ENCODE results near the gene ERN2. TPM values are rescaled to one million over a fixed set of nuclear protein-coding genes. Genes with fewer than 3 reads are reported as not detected.

Gene ERN2
- total RNA-seq, 2 experiments from 2014 or later: not detected

- intact Hi-C loops (cut with DNase I, micrococcal nuclease): no loop called here
- DNase-seq: no peak
- Mint-ChIP-seq H3K27ac (no peak overlapping the region), H3K4me1 (no peaks in the 10 kb centered on the region), H3K9me3 (ENCODE audit: low read depth) (peaks cover 10% of the 10 kb centered on the region), H3K36me3 (ENCODE audit: low read depth) (no peaks in the 10 kb centered on the region), H3K4me3 (no peak overlapping the region), H3K27me3 (peaks cover 28% of the 10 kb centered on the region)
- ChIA-PET POLR2A (no interaction called here), CTCF (interaction anchor here (0.6 to 1.1 kb wide), 2 partner anchors 11 to 381 kb away, joined by 3 read pairs; no protein-coding TSS in a partner anchor)
- ATAC-seq: no peak
Observed at GRCh38 chr16:23711785-23712184, 1.2 kb downstream of the ERN2 start.

GRCh38 chr16:23710504-23710903 lies 2.5 kb downstream of the ERN2 start:
- intact Hi-C loops (cut with DNase I, micrococcal nuclease): no loop called here
- ChIA-PET CTCF (no interaction called here), POLR2A (no interaction called here)
- no peaks in the 10 kb centered on the region for H3K4me1 Mint-ChIP-seq
- DNase-seq: no peak
- no peak for ATAC-seq
- H3K4me3 Mint-ChIP-seq: no peak overlapping the region
- H3K9me3 Mint-ChIP-seq (ENCODE audit: low read depth): peaks cover 10% of the 10 kb centered on the region
- no peak overlapping the region for H3K27ac Mint-ChIP-seq
- peaks cover 28% of the 10 kb centered on the region for H3K27me3 Mint-ChIP-seq
- H3K36me3 Mint-ChIP-seq (ENCODE audit: low read depth): no peaks in the 10 kb centered on the region

- H3K4me1 Mint-ChIP-seq: no peaks in the 10 kb centered on the region
- no peaks in the 10 kb centered on the region for H3K36me3 Mint-ChIP-seq (ENCODE audit: low read depth)
- ChIA-PET CTCF (no interaction called here), POLR2A (no interaction called here)
- intact Hi-C loops (cut with DNase I, micrococcal nuclease): no loop called here
- H3K27ac Mint-ChIP-seq: no peak overlapping the region
- no peak for ATAC-seq
- H3K4me3 Mint-ChIP-seq: no peak overlapping the region
- H3K9me3 Mint-ChIP-seq (ENCODE audit: low read depth): peaks cover 10% of the 10 kb centered on the region
- no peak for DNase-seq
- peaks cover 30% of the 10 kb centered on the region for H3K27me3 Mint-ChIP-seq
Observed at GRCh38 chr16:23710008-23710407, 3.0 kb downstream of the ERN2 start.

- H3K36me3 Mint-ChIP-seq (ENCODE audit: low read depth): no peaks in the 10 kb centered on the region
- H3K4me3 Mint-ChIP-seq: no peak overlapping the region
- ATAC-seq (no peak), DNase-seq (no peak)
- no peak overlapping the region for H3K27ac Mint-ChIP-seq
- H3K9me3 Mint-ChIP-seq (ENCODE audit: low read depth): peaks cover 10% of the 10 kb centered on the region
- intact Hi-C loops (cut with DNase I, micrococcal nuclease): no loop called here
- H3K27me3 Mint-ChIP-seq: peaks cover 26% of the 10 kb centered on the region
- CTCF ChIA-PET: no interaction called here
- POLR2A ChIA-PET: no interaction called here
- no peaks in the 10 kb centered on the region for H3K4me1 Mint-ChIP-seq
Observed at GRCh38 chr16:23709536-23709935, 3.5 kb downstream of the ERN2 start.

- intact Hi-C loops (cut with DNase I, micrococcal nuclease): no loop called here
- CTCF ChIA-PET: interaction anchor here (0.5 kb wide), 1 partner anchor 778 kb away, joined by 3 read pairs; no protein-coding TSS in a partner anchor
- Mint-ChIP-seq H3K36me3 (ENCODE audit: low read depth) (no peaks in the 10 kb centered on the region), H3K4me3 (no peak overlapping the region), H3K4me1 (no peaks in the 10 kb centered on the region), H3K9me3 (ENCODE audit: low read depth) (peaks cover 13% of the 10 kb centered on the region), H3K27me3 (peaks cover 15% of the 10 kb centered on the region), H3K27ac (no peak overlapping the region)
- ATAC-seq (no peak), DNase-seq (no peak)
- POLR2A ChIA-PET: no interaction called here
Observed at GRCh38 chr16:23706439-23706838, 6.6 kb downstream of the ERN2 start.

GRCh38 chr16:23705517-23705902 lies 7.5 kb downstream of the ERN2 start:
- H3K4me1 Mint-ChIP-seq: no peaks in the 10 kb centered on the region
- no peak for ATAC-seq
- H3K27ac Mint-ChIP-seq: no peak overlapping the region
- H3K27me3 Mint-ChIP-seq: peaks cover 15% of the 10 kb centered on the region
- H3K9me3 Mint-ChIP-seq (ENCODE audit: low read depth): peaks cover 13% of the 10 kb centered on the region
- DNase-seq: no peak
- ChIA-PET POLR2A (no interaction called here), CTCF (interaction anchor here (0.7 kb wide), 1 partner anchor 21 kb away, joined by 3 read pairs; no protein-coding TSS in a partner anchor)
- intact Hi-C loops (cut with DNase I, micrococcal nuclease): no loop called here
- H3K36me3 Mint-ChIP-seq (ENCODE audit: low read depth): no peaks in the 10 kb centered on the region
- no peak overlapping the region for H3K4me3 Mint-ChIP-seq

- Mint-ChIP-seq H3K4me1 (no peaks in the 10 kb centered on the region), H3K9me3 (ENCODE audit: low read depth) (peaks cover 9% of the 10 kb centered on the region), H3K27me3 (peaks cover 11% of the 10 kb centered on the region), H3K36me3 (ENCODE audit: low read depth) (no peaks in the 10 kb centered on the region), H3K4me3 (no peak overlapping the region), H3K27ac (no peak overlapping the region)
- DNase-seq (no peak), ATAC-seq (no peak)
- CTCF ChIA-PET: no interaction called here
- POLR2A ChIA-PET: no interaction called here
- intact Hi-C loops (cut with DNase I, micrococcal nuclease): no loop called here
Observed at GRCh38 chr16:23704772-23705516, 8.1 kb downstream of the ERN2 start.

GRCh38 chr16:23702951-23703350 lies 10.1 kb downstream of the ERN2 start:
- Mint-ChIP-seq H3K9me3 (ENCODE audit: low read depth) (peaks cover 3% of the 10 kb centered on the region), H3K27me3 (peaks cover 7% of the 10 kb centered on the region), H3K4me3 (no peak overlapping the region), H3K36me3 (ENCODE audit: low read depth) (no peaks in the 10 kb centered on the region), H3K4me1 (no peaks in the 10 kb centered on the region), H3K27ac (no peak overlapping the region)
- DNase-seq (no peak), ATAC-seq (no peak)
- CTCF ChIA-PET: no interaction called here
- intact Hi-C loops (cut with DNase I, micrococcal nuclease): no loop called here
- POLR2A ChIA-PET: no interaction called here

- Mint-ChIP-seq H3K27me3 (peaks cover 7% of the 10 kb centered on the region), H3K9me3 (ENCODE audit: low read depth) (peaks cover 3% of the 10 kb centered on the region), H3K4me3 (no peak overlapping the region), H3K27ac (no peak overlapping the region), H3K4me1 (no peaks in the 10 kb centered on the region), H3K36me3 (ENCODE audit: low read depth) (no peaks in the 10 kb centered on the region)
- intact Hi-C loops (cut with DNase I, micrococcal nuclease): no loop called here
- POLR2A ChIA-PET: no interaction called here
- ATAC-seq: no peak
- no peak for DNase-seq
- CTCF ChIA-PET: interaction anchor here (0.6 to 0.9 kb wide), 4 partner anchors 8 to 335 kb away, joined by 3 read pairs; no protein-coding TSS in a partner anchor
Observed at GRCh38 chr16:23701045-23701444, 12.0 kb downstream of the ERN2 start.

- intact Hi-C loops (cut with DNase I, micrococcal nuclease): no loop called here
- ATAC-seq: no peak
- H3K4me3 Mint-ChIP-seq: no peak overlapping the region
- H3K9me3 Mint-ChIP-seq (ENCODE audit: low read depth): peaks cover 3% of the 10 kb centered on the region
- ChIA-PET POLR2A (no interaction called here), CTCF (interaction anchor here (0.7 kb wide), 1 partner anchor 11 kb away, joined by 3 read pairs; no protein-coding TSS in a partner anchor)
- H3K27me3 Mint-ChIP-seq: peaks cover 5% of the 10 kb centered on the region
- no peaks in the 10 kb centered on the region for H3K36me3 Mint-ChIP-seq (ENCODE audit: low read depth)
- no peaks in the 10 kb centered on the region for H3K4me1 Mint-ChIP-seq
- H3K27ac Mint-ChIP-seq: no peak overlapping the region
- DNase-seq: no peak
Observed at GRCh38 chr16:23700509-23700908, 12.5 kb downstream of the ERN2 start.

- ATAC-seq: no peak
- H3K9me3 Mint-ChIP-seq (ENCODE audit: low read depth): peaks cover 3% of the 10 kb centered on the region
- intact Hi-C loops (cut with DNase I, micrococcal nuclease): no loop called here
Observed at GRCh38 chr16:23700093-23700492, 12.9 kb downstream of the ERN2 start.

GRCh38 chr16:23699100-23699499 lies 13.9 kb downstream of the ERN2 start:
- Mint-ChIP-seq H3K4me3 (no peak overlapping the region), H3K27me3 (peaks cover 3% of the 10 kb centered on the region), H3K36me3 (ENCODE audit: low read depth) (no peaks in the 10 kb centered on the region), H3K27ac (no peak overlapping the region), H3K4me1 (peaks cover 7% of the 10 kb centered on the region), H3K9me3 (ENCODE audit: low read depth) (peaks cover 3% of the 10 kb centered on the region)
- DNase-seq (no peak), ATAC-seq (peak; percentile 49)
- POLR2A ChIA-PET: no interaction called here
- CTCF ChIA-PET: interaction anchor here (0.7 to 1.0 kb wide), 2 partner anchors 338 to 1151 kb away, joined by 3 to 4 read pairs; no protein-coding TSS in a partner anchor
- intact Hi-C loops (cut with DNase I, micrococcal nuclease): no loop called here

More at GRCh38 chr16:23700093-23700492, 12.9 kb downstream of the ERN2 start:
- Mint-ChIP-seq H3K27ac (no peak overlapping the region), H3K4me1 (no peaks in the 10 kb centered on the region), H3K36me3 (ENCODE audit: low read depth) (no peaks in the 10 kb centered on the region), H3K27me3 (peaks cover 3% of the 10 kb centered on the region), H3K4me3 (no peak overlapping the region)
- ChIA-PET POLR2A (no interaction called here), CTCF (interaction anchor here (0.7 to 1.0 kb wide), 2 partner anchors 337 to 1150 kb away, joined by 3 to 4 read pairs; no protein-coding TSS in a partner anchor)
- DNase-seq: no peak
